Heart left ventricle (tissue), 16 donors: ENCODE results near the gene OGFOD3. TPM values are rescaled to one million over a fixed set of nuclear protein-coding genes. Genes with fewer than 3 reads are reported as not detected.

Source experiments
- ATAC-seq, 4 donors: fragments of 200-7000 bp; cut with Tn5 transposase; one replicate each; pipeline ENCODE4 v1.9.1; 2020 to 2022; ENCODE audit warnings: moderate library complexity in 4 of 4, mild to moderate bottlenecking in 3 of 4, moderate number of reproducible peaks in 1 of 4
- DNase-seq, 5 donors: peaks; one replicate each; pipeline ENCODE4 v3.0.0-alpha.2; 2020
- H3K27ac ChIP-seq, 12 donors: fragments of 200-600 bp; sonication (generic) in 4 of 12; one replicate each; pipeline versions ENCODE4 v1.5.0 to v1.8.0; 2016 to 2022; ENCODE audit warnings: mild to moderate bottlenecking in 2 of 12
- H3K27me3 ChIP-seq, 9 donors: fragments of 200-600 bp; sonication (generic) in 2 of 9; one replicate each; pipeline versions ENCODE4 v1.5.1 to v1.8.0; 2016 to 2022; ENCODE audit warnings: mild to moderate bottlenecking in 3 of 9
- H3K36me3 ChIP-seq, 9 donors: fragments of 200-600 bp; sonication (generic) in 2 of 9; one replicate each; pipeline versions ENCODE4 v1.5.0 to v1.8.0; 2018 to 2022; ENCODE audit warnings: mild to moderate bottlenecking in 2 of 9
- H3K4me1 ChIP-seq, 12 donors: fragments of 200-600 bp; sonication (generic) in 4 of 12; one replicate each; pipeline versions ENCODE4 v1.5.0 to v1.8.0; 2016 to 2022; ENCODE audit warnings: mild to moderate bottlenecking in 3 of 12
- H3K4me3 ChIP-seq, 12 donors: fragments of 200-600 bp; sonication (generic) in 4 of 12; one replicate each; pipeline versions ENCODE4 v1.5.0 to v1.8.0; 2017 to 2022; ENCODE audit warnings: mild to moderate bottlenecking in 9 of 12, moderate library complexity in 4 of 12
- H3K9me3 ChIP-seq, 12 donors: fragments of 200-600 bp; sonication (generic) in 4 of 12; one replicate each; pipeline versions ENCODE4 v1.5.0 to v1.8.0; 2016 to 2022; ENCODE audit warnings: mild to moderate bottlenecking in 1 of 12
- POLR2A ChIP-seq, 2 donors: fragments of 450-650 bp; IDR thresholded peaks; one replicate each; pipeline ENCODE4 v1.6.1; 2017; ENCODE audit warnings: antibody characterized with exemption in 2 of 2, mild to moderate bottlenecking in 2 of 2, moderate library complexity in 2 of 2
- WGBS, 4 donors: extraction: QIAGEN DNeasy Blood & Tissue Kit in 2 of 4; methylation state at CpG; one replicate each; pipeline versions ENCODE4 v1.1.5 to v1.1.7; 2013 to 2018; 5-methylcytosine and 5-hydroxymethylcytosine counted together
- intact Hi-C, 10 donors: fragments of 100-400 bp; cut with DNase I; formaldehyde crosslinking; loops; one replicate each; pipeline versions ENCODE4 v1.11.1 to v1.14.2; 2022
- polyA plus RNA-seq, 2 donors: library from polyadenylated mRNA; stranded (reverse); fragments of 200-250 nt; gene quantifications; one replicate each; pipeline ENCODE4 v1.2.3, GENCODE V29; 2013
- total RNA-seq, 9 donors: library from RNA; depleted of rRNA in 2 of 9; stranded (reverse); fragments of >200 nt in 2 of 9; fragmentation: NEBNext Ultra II Directional in 3 of 9; extraction: Animal tissue kit (Norgen Biotek cat#: 25700) in 3 of 9; gene quantifications; one replicate each; pipeline versions ENCODE4 v1.1.0 to v1.2.4, GENCODE V29; 2016 to 2023
- TF ChIP-seq, protein P1 (sequence below), 12 donors: fragments of 200-600 bp; sonication (generic) in 4 of 12; IDR thresholded peaks; one replicate each; pipeline versions ENCODE4 v1.5.0 to v1.8.0; 2018 to 2022; ENCODE audit warnings: antibody characterized with exemption in 12 of 12, mild to moderate bottlenecking in 5 of 12
- donor health status: ischemic (EF 13 %, LVEDD 7.1; RV severe dilation, severe dysfunction).
- donor health status: healthy with polysubstance abuse.
- donor health status: DM: no; HTN: yes; CAD: no.
- donor health status: DM: no; HTN: no; CAD: no.
- donor health status: ischemic (EF 25% LVEDD 6.9; RV normal size, moderate dysfunction).
- donor health status: ischemic (EF 25% LVEDD 5.7; RV mildly dilated, moderate dysfunction).
- donor health status: healthy.
- donor health status: DM: yes; HTN: yes; CAD: no.
- donor health status: ischemic (EF 35%, LVEDD 5.7; RV mildly dilated, moderate dysfunction).
- donor health status: nonischemic (EF 11% LVEDD 7.7; RV severe dilation, severe dysfunction).
- donor health status: DM: yes; HTN: yes; CAD: no.
- donor health status: PGD.
- donor health status: ischemic (EF 29% LVEDD 5.4; RV normal size, mild dysfunction).
- donor health status: nonischemic (EF 23%, LVEDD 6.1; RV moderate dilation, normal function).

Gene OGFOD3
- total and polyA plus RNA-seq, 11 donors = 22.6 to 38.5 (median 29.3) TPM

DNA sequence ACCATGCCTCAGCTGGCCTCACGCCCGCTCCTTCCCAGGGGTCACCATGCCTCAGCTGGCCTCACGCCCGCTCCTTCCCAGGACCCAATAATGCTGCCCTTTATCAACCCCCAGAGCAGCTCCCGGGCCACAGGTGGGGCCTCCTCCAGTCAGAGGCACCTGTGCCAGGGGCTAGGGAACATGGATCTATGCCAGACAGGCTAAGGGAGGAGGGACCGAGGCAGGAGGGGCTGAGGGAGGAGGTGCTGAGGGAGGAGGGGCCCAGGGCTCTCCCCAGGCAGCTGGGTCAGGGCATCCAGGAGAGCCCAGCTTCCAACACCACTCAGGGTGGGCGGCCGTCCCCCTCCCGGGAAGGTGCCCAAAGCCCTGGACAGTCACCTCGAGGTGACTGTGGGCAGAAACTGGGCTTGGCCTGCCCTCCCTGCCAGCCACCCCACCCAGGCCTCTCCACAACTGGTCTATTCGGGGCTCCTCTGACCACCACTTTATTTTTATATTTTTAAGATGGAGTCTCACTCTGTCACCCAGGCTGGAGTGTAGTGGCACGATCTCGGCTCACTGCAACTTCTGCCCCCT, 27.4 kb downstream of the OGFOD3 start:
- WGBS, 4 donors = 85 to 95% (median 88%) methylated on average over 8 to 13 of the region's 13 CpGs
- H3K27me3 ChIP-seq = peaks cover 0 to 7% (median 0%) of the 10 kb centered on the region in 9 donors
- DNase-seq = peak in 2 of 5 donors; percentile 22 to 27

DNA sequence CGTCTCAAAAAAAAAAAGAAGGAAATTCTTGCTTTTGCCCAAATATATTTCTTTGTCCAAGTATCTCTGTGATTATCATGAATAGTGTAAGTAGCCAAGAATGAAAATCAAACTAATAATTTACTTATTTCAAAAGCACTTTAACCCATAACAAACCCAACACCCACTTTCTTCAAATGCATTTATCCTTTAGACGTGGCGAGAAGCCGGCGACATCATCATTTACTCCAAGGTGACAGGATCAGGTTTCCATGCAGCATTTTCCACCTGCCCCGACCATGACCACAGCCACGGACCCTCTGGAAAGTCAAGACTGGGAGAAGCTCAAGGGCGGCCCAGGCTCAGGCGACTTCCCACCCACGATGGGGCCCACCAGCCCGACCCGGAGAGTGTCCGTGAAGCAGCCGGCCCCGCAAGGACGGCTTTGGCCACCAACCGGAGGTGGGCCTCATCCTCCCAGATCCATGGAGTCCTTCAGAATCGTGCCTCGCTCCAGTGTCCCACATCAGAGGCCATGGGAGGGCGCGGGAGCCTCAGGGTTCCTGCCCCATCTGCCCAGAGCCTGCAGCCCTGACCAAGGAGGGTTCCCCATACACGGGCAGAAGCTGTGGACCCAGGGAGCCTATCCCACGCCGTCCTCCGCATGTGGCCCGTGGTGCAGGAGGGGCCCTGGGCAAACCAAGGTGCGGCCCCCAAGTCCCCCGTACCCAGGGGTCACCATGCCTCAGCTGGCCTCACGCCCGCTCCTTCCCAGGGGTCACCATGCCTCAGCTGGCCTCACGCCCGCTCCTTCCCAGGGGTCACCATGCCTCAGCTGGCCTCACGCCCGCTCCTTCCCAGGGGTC, 28.1 kb downstream of the OGFOD3 start:
- H3K27ac ChIP-seq = no peak overlapping the region
- peaks cover 0 to 18% (median 7%) of the 10 kb centered on the region in 12 donors for H3K4me1 ChIP-seq
- TF ChIP-seq POLR2A (IDR thresholded peaks at IDR 0.05) = no peak
- TF ChIP-seq, protein P1, sequence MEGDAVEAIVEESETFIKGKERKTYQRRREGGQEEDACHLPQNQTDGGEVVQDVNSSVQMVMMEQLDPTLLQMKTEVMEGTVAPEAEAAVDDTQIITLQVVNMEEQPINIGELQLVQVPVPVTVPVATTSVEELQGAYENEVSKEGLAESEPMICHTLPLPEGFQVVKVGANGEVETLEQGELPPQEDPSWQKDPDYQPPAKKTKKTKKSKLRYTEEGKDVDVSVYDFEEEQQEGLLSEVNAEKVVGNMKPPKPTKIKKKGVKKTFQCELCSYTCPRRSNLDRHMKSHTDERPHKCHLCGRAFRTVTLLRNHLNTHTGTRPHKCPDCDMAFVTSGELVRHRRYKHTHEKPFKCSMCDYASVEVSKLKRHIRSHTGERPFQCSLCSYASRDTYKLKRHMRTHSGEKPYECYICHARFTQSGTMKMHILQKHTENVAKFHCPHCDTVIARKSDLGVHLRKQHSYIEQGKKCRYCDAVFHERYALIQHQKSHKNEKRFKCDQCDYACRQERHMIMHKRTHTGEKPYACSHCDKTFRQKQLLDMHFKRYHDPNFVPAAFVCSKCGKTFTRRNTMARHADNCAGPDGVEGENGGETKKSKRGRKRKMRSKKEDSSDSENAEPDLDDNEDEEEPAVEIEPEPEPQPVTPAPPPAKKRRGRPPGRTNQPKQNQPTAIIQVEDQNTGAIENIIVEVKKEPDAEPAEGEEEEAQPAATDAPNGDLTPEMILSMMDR (IDR thresholded peaks at IDR 0.05) = no peak
- no peak overlapping the region for H3K4me3 ChIP-seq
- ATAC-seq = no peak
- H3K36me3 ChIP-seq = peaks cover 0 to 25% (median 8%) of the 10 kb centered on the region in 9 donors
- H3K9me3 ChIP-seq = no peaks in the 10 kb centered on the region
- WGBS, 4 donors = 95 to 96% (median 96%) methylated on average over 16 to 32 of the region's 34 CpGs
- H3K27me3 ChIP-seq = peaks cover 0 to 11% (median 0%) of the 10 kb centered on the region in 9 donors
- DNase-seq = peak in 2 of 5 donors; percentile 26 to 53
- intact Hi-C loops = no loop called here

More for the DNA sequence above, 27.4 kb downstream of the OGFOD3 start:
- Histone ChIP-seq H3K4me3 (no peak overlapping the region), H3K27ac (no peak overlapping the region), H3K4me1 (peaks cover 0 to 12% (median 2%) of the 10 kb centered on the region in 12 donors), H3K9me3 (no peaks in the 10 kb centered on the region), H3K36me3 (peaks cover 0 to 25% (median 8%) of the 10 kb centered on the region in 9 donors)
- intact Hi-C loops = no loop called here
- no peak for ATAC-seq
- TF ChIP-seq POLR2A (IDR thresholded peaks at IDR 0.05) = no peak

DNA sequence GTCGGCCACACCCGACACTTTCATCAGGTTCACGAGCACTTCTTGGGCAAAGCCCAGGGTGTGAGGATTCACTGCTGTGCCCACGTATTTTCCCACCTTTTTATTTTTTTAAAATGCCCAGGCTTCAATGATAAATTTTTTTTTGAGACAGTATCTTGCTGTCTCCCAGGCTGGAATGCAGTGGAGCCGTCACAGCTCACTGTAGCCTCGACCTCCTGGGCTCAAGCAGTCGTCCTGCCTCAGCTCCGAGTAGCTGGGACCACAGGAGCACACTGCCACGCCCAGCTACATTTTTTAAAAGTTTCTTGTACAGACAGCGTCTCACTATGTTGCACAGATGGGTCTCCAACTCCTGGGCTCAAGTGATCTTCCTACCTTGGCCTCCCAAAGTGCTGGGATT, 29.0 kb downstream of the OGFOD3 start:
- Histone ChIP-seq H3K9me3 (no peaks in the 10 kb centered on the region), H3K4me1 (peaks cover 3 to 27% (median 15%) of the 10 kb centered on the region in 12 donors), H3K36me3 (peaks cover 0 to 25% (median 8%) of the 10 kb centered on the region in 9 donors), H3K27ac (no peak overlapping the region), H3K4me3 (no peak overlapping the region), H3K27me3 (peaks cover 0 to 18% (median 0%) of the 10 kb centered on the region in 9 donors)
- ATAC-seq (no peak), DNase-seq (no peak)
- 83 to 85% (median 85%) methylated on average over 10 of the region's 10 CpGs for whole genome bisulfite sequencing, 4 donors
- TF ChIP-seq POLR2A (IDR thresholded peaks at IDR 0.05) = no peak
- TF ChIP-seq, protein P1 (IDR thresholded peaks at IDR 0.05) = no peak
- intact Hi-C loops = no loop called here

DNA sequence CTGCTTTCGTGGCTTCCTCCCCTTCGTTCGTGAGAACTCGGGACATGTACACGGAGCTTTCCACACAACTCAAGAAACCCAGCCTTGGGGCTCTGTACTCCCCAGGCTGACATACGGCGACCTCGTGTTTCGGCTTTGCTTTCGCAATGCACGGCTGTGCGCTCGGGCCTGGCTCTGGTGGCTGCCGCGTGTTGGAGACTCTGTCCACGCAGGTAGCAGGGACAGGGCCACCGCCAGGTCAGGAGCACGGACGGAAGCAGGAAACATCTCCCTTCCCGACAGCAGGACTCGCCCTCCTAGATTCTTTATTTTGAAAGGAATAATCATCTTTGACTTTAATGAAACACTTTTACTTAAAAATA, 29.5 kb downstream of the OGFOD3 start:
- Histone ChIP-seq H3K27ac (no peak overlapping the region), H3K36me3 (peaks cover 0 to 25% (median 8%) of the 10 kb centered on the region in 9 donors), H3K9me3 (no peaks in the 10 kb centered on the region), H3K27me3 (peaks cover 0 to 21% (median 0%) of the 10 kb centered on the region in 9 donors), H3K4me3 (no peak overlapping the region), H3K4me1 (peaks cover 3 to 31% (median 15%) of the 10 kb centered on the region in 12 donors)
- peak in 1 of 5 donors; percentile 15 for DNase-seq
- no peak for TF ChIP-seq POLR2A (IDR thresholded peaks at IDR 0.05)
- TF ChIP-seq, protein P1 (IDR thresholded peaks at IDR 0.05) = no peak
- WGBS, 4 donors = 73 to 87% (median 79%) methylated on average over 21 of the region's 21 CpGs
- ATAC-seq = no peak
- intact Hi-C loops = no loop called here
